ENCODE measurements around the gene SUFU.
"Not testable (repeated sequence)": the region's sequence is repeated elsewhere in the genome, so short reads cannot be mapped to it uniquely, and the experiment has no call there.

Gene SUFU

DNA sequence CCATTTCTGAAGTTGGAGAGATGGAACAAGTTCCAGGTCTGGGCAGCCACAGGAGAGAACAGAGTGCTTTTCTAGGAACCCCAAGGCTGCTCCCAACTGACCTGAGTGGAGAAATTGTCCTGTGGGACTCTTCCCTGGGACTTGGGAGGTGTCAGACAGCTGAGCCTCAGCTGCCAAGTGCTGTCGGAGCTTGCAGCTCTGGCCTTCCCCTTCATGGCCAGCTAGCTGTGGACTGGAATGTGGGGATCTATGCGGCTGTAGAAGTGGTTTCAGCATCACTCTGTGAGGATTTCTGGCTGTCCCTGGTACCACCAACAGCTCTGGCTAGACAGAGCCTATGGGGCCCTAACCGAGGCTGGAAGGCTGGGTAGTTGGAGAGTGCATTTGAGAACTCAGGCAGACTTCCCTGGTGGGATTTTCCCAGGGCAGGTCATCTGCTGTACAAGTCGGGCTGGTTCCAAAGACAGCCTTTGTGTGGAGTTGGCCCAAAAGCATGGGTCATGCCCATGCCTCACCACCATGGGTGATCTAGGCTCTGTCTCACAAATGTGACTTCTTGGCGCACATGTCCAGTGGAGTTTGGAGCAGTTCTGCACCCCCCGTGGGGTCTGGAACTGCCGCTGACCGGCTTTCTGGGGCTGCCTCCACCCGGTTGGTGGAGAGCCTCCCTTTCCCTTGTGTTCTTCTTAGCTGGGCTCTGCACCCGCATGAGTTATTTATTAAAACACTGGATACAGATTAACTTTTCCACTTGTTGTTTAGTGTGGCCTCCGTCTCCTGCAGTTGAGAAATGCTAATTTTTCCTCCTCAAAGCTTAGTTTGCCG, 10.9 kb downstream of the SUFU start:
- DNase-seq = no peak

DNA sequence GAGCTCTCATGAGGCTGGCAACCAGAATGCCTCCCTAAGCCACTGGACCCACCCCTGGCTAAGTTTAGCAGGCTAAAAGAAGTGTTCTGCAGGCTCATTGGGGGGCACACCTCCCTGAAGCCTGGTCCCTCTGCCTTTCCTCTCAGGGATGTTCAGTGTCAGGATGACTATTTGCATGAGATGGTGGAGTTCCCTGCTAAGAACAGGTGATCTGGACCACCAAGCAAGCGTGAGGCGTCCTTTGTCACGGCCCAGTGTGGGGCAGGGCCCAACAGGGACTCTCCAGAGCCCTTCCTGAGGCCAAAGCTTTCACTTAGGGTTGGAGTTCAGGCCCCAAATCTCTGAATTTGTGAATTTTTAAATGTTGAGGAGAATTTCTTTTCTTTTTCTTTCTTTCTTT, 12.0 kb downstream of the SUFU start:
- no peak for DNase-seq

DNA sequence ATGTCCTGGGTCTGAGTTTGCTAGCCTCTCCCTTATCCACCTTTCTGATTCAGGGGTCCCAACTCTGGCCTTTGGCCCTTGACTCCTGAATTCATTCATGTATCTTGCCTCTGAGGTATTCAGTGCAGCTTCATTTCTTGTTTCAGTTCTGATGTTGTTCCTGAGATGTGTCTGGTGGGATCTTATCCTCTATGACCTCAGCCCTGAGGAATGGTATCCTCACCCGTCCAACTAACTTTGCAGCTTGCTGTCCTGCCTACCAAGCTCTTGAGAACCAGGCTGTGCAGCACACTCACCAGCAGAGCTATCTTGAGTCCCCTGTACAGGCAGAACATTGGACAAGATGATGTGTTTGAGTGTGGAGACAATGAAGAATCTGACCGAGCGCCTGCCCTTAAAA, 13.8 kb downstream of the SUFU start:
- no peak for DNase-seq

DNA sequence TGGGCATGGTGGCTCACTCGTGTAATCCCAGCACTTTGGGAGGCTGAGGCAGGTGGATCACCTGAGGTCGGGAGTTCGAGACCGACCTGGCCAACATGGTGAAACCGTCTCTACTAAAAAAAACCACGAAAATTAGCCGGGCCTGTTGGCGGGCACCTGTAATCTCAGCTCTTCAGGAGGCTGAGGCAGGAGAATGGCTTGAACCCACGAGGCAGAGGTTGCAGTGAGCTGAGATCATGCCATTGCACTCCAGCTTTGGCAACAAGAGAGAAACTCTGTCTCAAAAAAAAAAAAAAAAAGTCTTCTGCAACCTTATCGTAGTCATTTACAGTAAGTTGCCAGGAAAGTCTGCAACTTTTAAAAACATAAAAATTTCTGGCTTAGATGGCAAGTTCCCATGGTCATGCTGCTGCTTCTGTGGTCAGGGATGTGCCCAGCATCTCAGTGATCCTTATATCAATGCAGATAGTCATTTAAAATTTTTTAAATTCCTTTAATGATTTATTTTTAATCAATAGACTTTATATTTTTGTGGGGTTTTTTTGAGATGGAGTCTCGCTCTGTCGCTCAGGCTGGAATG, 15.6 kb downstream of the SUFU start:
- DNase-seq = no peak

DNA sequence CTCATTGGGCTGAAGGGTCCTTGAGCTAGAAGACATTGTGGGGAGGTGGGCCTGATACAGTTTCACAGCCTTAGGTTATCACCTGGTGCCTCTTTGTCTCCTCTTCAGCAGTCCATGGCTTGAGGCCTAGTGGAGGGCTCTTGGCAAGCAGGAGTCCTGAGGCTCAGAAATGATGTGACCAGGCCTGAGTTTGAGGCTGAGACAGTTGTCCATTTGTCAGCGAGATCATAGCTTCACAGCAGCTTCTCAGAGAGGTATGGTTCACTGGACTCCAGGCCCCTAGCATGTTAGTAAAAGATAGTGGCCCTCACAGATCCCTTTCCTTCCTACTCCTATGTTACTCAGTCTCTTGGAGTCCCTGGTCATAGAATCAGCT, 19.1 kb downstream of the SUFU start:
- no peak for DNase-seq

DNA sequence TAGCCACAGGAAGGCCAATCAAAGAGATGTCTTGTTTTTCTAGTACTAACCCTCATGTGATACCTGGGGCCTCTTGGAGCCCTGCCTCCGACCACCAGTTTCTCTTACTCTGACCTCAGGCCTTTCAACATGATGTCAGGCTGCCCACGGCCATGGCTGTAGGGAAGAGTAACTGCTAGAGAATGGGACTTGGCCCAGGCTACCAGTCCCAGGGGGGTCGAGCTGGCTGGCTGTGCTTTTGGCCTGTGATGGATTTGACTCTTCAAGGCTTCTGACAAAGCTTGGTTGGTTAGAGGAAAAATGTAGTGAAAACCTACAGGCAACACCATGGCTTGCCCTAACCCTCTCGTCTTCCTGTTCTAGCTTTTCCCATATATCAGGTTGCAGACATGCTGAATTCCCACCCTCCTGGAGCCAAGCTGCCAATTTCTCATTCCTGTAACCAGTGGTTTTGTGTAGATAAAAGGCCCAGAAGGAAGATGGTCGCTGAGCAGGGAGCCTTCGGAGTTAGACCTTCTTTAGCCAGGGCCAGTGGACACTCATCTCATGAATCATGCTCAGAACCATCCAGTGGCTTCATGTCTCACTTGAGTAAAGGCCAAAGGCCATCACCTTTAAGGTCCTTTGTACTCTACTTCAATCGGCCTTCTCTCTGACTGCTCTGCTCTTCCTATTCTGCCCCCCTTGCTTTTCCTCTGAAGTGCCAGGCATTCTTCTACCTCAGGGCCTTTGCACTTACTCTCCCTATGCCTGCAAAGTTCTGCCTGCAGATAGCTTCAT, 19.7 kb downstream of the SUFU start:
- no peak for DNase-seq

DNA sequence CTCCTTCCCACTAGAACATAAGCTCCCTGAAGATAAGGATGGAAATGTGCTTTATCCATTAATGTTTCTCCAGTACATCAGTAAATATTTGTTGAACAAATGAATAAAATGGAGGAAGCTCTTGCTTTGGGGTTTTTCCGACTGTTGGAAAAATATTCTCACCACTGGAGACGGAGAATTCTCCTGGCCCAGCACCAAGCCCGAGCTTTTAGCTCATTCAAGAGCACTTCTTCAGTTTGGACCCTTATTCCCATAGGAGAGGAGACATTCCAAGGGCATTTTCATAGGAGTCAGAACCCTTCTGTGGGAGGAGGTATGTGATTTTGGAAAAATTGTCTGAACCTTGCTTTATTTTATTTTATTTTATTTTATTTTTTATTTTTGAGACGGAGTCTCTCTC, 21.0 kb downstream of the SUFU start:
- no peak for DNase-seq

DNA sequence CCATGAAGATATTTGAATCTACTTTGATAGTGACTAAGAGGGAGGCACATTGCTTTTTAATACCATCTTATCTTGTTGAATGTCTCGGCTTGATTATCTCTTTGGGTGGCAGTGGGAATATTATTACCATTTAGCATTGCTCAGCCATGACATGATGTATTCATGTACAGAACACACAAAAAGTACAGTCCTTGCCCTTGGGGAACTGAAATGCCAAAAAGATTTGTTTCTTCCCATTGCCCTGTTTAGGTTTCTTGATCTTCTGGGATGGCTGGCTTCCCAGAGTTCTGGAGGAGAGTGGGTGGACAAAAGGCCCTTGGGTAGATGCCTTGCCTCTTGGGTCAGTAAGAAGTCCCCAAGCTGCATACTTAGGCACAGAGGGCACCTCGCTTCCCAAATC, 23.8 kb downstream of the SUFU start:
- DNase-seq = no peak

DNA sequence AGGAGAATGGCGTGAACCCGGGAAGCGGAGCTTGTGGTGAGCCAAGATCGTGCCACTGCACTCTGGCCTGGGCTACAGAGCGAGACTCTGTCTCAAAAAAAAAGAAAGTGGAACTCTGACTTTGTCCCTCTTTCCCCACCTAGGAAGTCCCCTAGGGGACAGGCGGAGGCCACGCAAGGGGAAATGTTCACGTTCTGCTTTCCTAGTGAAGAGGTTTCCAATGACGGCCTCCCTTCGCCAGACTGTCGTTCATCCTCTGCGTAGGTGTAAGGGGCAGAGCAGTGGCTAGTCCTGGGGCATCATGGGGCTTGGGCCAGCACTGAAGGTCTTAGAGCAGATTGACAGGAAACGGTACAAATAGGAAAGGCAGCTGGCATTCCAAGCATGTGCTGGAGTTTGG, 30.6 kb downstream of the SUFU start:
- no peak for DNase-seq

DNA sequence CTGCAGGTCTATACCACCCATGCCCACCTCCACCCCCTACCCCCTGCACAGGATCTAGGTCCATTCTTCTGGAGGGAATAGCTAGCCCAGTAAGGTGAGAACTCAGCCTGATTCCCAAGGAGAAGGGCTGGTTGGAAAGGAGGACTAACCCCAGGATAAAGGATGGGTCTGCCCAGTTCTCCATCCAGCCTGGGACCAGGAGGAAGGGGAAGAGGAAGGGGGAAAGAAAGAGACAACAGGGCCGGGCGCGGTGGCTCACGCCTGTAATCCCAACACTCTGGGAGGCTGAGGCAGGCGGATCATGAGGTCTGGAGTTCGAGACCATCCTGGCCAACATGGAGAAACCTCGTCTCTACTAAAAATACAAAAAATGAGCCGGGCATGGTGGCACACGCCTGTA, 31.2 kb downstream of the SUFU start:
- DNase-seq = not testable (repeated sequence)

DNA sequence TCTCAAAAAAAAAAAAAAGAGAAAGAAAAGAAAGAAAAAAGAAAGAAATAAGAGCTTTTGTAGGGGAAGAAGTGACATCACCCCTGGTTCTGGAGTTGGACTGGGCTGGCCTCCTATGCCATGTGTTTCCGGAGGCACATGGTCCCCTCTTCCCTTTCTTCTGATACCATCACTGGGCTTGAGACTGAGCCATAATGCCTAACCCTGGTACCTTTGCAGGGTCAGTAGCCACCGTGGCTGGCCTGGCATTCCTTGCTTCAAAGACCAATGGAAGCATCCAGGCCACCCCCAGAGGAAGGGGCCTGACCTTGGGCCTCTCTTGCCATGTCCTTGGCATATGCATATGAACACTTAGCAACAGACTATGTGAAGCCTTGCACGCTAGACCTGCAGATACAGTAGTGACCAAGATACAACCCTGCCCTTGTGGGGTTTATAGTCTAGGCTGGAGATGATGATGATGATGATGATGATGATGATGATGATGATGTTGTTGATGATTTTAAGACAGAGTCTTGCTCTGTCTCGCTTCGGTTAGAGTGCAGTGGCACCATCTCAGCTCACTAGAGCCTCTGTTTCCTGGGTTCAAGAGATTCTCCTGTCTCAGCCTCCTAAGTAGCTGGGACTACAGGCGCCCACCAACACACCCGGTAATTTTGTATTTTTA, 31.8 kb downstream of the SUFU start:
- no peak for DNase-seq

DNA sequence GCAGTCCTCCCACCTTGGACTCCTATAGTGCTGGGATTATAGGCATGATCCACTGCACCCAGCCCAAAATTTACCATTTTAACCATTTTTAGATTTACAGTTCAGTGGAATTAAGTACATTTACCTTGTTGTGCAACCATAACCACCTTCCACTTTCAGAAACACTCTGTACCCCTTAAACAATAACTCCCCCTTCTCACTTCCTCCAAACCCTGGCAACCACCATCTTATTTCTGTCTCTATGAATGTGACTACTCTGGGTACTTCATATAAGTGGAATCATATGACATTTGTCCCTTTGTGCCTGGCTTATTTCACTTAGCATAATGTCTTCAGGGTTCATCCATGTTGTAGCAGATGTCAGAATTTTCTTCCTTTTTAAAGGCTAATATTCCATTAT, 33.6 kb downstream of the SUFU start:
- no peak for DNase-seq

DNA sequence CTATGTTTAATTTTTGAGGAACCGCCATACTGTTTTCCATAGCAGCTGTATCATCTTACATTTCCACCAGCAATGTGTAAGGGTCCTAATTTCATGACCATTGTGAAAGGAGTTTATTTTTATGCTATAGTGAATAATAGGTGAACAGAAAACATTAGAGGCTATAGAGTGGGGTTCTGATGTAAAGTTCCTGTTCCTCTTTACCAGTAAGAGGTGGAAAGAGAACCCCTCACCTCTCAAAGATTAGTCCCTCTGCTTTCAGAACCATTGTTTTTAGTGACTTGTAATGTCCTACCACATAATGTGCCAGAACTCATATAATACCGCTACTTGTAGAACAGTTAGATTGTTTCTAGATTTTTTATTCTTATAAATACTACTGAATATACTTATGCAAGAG, 34.2 kb downstream of the SUFU start:
- no peak for DNase-seq

DNA sequence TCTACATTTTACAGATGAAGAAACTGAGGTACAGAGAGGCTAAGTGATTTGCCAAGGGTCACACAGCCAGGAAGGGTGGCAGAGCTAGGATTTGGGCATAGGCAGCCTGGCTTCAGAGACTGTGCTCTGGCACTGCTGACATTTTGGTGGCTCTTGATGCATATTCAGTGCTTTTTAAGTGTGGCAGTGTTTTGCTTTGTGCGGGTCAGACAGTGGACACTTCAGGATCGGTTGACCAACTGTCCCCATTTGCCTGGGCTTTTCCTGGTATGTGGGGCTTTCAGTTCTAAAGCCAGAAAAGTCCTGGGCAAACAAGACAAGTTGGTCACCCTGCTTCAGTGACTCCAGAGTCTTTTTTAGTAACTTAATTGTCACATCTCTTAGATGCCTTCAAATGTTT, 35.0 kb downstream of the SUFU start:
- no peak for DNase-seq

DNA sequence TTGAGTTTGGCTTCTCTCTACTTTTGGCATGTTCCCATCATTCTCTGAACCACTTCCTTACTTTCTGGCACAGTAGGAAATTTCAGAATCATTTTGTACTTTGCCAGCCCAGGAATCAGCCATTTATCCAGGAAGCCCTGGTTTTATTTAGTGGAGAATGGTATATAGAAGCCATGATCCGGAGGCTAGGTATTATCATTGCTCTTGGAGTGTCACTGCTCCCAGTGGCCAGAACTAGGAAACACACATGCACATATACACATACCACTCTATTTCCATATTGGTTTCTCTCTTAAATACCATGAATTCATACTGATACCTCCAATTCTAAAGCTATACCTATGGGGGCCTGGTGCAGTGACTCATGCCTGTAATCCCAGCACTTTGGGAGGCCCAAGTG, 36.3 kb downstream of the SUFU start:
- DNase-seq = no peak

DNA sequence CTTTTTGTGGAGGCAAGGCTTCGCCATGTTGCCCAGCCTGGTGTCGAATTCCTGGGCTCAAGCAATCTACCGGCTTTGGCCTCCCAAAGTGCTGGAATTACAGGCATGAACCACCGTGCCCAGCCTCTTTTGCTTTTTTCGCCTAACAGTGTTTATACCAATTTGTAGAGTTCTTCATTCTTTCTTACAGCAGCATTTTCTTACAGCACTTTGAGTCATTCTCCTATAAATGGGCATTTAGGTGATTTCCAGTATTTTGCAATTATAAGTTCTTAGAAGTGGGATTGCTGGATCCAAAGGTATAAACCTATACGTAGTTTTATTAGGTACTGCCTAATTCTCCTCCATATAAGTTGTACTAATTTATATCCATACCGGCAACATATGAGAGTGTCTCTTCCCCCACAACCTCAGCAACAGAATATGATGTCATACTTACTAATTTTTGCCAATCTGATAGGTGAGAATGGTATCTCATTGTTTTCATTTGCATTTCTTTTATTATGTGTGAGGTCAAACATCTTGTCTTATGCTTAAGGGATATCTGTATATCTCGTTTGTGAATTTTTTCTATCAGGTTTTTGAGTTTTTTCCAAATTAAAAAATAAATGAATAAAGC, 39.1 kb downstream of the SUFU start:
- no peak for DNase-seq

DNA sequence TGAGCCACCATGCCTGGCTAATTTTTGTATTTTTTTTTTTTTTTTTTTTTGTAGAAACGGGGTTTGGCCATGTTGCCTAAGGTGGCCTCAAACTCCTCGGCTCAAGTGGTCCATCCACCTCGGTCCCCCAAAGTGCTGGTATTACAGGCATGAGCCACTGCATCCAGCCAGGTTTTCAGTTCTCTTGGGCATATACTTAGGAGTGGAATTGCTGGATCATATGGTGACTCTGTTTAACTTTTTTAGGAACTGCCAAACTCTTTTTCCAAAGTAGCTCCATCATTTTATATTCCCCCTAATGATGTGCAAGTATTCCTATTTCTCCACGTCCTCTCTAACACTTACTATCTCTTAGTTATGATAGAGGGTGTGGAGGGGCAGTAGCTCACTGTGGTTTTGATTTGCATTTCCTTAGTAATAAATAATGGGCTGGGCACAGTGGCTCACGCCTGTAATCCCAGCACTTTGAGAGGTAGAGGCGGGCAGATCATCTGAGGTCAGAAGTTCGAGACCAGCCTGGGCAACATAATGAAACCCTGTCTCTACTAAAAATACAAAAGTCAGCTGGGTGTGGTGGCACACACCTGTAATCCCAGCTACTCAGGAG, 41.6 kb downstream of the SUFU start:
- no peak for DNase-seq

DNA sequence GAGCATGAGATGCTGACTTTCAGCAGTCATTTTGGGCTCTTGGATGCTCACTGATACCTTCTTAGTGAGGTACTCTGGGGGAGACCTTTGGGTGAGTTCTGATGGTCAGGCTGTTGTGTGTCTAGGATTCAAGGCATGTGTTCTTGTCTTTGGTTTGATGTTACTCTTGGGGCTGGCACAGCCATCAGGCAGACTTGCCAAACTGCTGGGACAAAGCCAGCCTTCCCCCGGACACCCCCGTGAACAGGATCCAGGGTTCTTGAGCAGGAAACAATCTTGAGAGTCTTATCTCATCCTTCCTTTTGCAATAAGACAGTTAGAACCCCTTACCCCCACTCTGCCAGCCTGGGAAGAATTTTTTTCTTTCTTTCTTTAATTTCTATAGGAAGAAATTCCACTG, 42.2 kb downstream of the SUFU start:
- DNase-seq = no peak

DNA sequence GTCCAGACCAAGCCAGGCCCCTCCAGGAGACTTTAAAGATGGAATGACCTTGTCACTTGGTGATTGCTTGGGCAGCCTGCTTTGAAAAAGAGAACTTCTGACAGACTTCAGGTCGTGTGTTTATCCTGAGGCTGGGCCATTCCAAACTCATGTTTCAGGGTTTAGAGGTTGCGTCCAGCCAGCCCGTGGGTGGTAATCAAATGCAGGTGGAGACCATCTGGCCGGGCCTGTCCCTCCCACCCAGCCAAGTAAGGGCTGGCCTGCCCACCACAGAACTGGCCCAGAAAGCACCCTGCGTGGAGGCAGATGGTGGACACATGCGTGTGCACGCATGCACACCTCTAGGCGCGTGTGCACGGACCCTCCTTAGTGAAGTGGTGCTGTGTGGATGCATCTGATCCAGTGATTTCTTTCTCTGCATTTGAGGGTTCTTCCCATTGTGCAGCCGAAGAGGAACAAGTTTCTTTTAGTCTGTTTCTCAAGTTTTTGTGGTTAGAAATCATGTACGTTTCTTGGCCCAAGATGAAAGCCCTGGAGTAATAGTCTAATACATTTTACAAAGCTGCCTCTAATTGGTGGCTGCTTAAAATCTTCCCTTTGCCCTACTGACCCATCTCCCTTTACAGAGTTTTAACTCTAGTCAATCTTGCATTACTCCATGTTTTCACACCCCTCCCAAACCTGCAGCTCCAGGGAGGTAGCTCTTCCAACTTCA, 43.0 kb downstream of the SUFU start:
- DNase-seq = no peak

DNA sequence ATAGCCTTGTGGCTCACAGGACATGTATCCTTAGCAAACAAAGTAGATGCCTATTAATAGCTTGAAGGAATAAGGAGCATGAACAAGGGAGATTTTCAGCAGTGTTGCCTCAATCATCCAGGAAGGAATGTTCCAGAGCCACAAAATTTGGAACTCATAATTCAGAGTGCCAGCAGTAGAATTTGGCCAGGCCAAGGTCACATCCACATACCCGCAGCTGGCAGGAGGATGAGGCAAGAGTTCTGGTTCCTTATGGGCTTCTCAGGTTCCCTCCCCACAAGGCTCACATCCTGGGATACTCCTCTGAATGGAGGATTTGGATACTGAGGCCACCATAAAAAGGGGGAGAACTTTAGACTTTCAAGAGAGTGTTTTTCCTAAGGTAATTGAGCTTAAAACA, 45.8 kb downstream of the SUFU start:
- DNase-seq = no peak

DNA sequence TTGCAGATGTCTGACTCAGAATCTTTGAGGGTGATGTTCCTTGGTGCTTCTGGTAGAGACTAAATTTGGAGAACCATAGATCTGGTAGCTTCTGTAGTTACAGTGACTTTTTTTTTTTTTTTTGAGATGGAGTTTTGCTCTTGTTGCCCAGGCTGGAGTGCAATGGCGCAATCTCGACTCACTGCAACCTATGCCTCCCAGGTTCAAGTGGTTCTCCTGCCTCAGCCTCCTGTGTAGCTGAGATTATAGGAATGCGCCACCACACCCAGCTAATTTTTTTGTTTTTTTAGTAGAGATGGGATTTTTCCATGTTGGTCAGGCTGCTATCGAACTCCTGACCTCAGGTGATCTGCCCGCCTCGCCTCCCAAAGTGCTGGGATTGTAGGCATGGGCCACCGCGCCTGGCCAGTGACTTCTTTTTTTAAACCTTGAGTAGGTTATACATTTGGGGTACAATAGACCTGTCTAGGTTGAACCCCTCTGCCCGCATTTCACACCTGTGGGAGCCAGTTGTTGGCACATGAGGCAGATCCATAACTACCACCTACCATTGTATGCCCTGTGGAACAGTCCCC, 47.0 kb downstream of the SUFU start:
- no peak for DNase-seq

DNA sequence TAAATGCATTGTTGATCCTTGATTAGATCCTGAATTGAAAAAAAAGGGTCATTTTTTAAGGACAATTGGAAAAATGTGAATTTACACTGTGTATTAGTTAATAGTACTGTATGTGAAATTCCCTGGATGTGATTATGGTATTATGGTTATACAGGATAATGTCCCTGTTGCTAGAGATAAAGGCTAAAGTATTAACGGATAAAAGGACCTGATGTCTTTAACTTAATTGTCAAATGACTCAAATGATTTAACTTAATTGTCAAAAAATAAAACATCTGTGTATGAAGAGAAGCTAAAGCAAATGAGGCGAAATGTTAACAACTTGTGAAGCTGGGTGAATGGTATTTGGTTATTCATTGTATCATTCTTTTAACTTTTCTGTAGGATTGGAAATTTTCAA, 48.8 kb downstream of the SUFU start:
- DNase-seq = no peak
